GM18867 (cell line): ENCODE data around the gene CPNE9.

Experiments
- ATAC-seq: cut with Tn5 transposase; IDR thresholded peaks from one replicate; pipeline ENCODE4 v1.9.1; 2021; ENCODE audit warnings: mild to moderate bottlenecking, moderate library complexity; ENCODE audit not compliant: unreplicated experiment

CPNE9 gene, protein sequence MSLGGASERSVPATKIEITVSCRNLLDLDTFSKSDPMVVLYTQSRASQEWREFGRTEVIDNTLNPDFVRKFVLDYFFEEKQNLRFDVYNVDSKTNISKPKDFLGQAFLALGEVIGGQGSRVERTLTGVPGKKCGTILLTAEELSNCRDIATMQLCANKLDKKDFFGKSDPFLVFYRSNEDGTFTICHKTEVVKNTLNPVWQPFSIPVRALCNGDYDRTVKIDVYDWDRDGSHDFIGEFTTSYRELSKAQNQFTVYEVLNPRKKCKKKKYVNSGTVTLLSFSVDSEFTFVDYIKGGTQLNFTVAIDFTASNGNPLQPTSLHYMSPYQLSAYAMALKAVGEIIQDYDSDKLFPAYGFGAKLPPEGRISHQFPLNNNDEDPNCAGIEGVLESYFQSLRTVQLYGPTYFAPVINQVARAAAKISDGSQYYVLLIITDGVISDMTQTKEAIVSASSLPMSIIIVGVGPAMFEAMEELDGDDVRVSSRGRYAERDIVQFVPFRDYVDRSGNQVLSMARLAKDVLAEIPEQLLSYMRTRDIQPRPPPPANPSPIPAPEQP

DNA sequence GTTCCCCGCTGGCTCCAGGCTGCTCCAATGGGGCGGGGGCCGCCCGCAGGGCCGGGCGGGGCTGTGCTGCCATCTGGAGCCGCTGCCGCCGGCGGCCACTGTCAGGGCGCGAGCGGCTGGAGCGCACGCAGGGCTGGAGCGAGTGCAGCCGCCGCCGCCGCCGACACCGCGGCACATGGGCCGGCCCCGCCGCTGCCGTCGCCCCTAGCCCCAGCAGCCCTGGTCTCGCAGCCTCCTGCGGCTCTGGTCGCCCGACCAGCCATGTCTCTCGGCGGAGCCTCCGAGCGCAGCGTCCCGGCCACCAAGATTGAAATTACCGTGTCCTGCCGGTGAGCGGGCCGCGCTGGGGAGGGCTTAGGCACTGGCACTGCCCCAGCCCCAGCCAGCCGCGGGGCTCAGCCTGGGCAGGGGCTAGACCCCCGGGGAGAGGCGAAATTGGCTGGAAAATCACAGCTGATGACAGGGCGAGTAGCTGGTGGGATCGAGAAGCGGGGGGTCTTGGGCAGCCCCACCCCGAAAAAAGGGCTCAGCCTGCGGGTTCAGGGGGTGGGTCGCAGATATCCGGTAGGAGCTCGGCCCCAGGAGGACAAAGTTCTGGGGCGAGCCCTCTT is at the start of gene CPNE9:
TSS of gene CPNE9 (plus strand) at position 98 of the 611 bp plus-strand sequence. CDS start at position 262, 164 bp downstream.
- no peak for ATAC-seq

DNA sequence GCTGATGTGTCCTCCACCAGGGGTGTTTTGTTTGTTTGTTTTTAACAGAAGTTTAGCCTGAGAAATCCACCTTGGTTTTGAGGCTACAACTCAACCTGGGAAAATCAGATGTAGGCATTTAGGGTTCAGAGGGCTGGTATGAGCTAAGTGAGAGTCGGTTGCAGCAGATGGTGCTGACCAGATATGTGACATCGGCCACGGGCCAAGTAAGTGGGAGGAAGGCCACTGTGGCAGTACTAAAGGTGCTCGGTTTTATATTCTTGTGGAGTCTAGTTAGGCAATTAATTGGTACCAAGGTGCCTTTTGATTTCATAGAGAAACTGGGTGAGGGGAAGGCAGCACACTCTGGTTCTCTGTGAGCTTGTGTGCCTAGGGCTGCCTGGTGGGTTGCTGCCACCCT is 43.8 kb upstream of the CPNE9 start:
- ATAC-seq = no peak

DNA sequence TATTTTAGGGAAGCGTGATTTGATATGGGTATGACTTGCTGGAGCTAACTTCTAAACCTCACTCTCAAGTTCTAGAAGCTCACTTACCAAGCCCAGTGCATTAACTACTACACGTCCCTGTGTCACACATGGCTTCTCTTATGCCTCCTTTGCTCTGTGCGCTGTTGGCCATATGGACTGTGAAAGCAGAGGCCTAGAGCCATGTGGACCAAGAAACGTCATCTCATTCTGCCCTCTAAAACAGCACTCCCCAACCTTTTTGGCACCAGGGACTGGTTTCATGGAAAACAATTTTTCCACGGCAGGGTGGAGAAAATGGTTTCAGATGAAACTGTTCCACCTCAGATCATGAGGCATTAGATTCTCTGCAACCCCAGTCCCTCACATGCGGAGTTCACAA is 42.7 kb upstream of the CPNE9 start:
- ATAC-seq = no peak

DNA sequence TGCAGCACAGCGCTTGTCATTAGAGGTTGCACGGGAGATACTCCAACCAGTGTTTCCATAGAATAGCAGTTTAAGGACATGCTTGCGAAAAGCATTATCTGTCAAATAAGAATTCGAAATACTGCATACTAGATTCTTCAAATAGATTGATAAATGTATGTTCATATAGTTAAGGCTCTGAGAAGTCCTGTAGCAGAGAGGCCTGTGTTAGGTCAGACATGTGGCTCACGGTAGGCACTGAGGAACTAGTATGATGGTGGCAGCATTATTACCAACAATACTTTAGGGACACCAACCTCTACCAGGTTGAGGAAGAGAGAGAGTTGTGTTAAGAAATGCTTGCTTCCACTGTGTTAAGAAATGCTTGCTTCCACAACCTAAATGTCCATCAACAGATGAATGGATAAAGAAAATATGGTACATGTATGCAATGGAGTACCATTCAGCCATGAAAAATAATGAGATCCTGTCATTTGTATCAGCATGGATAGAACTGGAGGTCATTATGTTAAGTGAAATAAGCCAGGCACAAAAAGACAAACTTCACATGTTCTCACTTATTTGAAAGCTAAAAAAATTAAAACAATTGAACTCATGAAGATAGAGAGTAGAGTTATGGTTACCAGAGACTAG is 39.4 kb upstream of the CPNE9 start:
- ATAC-seq = no peak

DNA sequence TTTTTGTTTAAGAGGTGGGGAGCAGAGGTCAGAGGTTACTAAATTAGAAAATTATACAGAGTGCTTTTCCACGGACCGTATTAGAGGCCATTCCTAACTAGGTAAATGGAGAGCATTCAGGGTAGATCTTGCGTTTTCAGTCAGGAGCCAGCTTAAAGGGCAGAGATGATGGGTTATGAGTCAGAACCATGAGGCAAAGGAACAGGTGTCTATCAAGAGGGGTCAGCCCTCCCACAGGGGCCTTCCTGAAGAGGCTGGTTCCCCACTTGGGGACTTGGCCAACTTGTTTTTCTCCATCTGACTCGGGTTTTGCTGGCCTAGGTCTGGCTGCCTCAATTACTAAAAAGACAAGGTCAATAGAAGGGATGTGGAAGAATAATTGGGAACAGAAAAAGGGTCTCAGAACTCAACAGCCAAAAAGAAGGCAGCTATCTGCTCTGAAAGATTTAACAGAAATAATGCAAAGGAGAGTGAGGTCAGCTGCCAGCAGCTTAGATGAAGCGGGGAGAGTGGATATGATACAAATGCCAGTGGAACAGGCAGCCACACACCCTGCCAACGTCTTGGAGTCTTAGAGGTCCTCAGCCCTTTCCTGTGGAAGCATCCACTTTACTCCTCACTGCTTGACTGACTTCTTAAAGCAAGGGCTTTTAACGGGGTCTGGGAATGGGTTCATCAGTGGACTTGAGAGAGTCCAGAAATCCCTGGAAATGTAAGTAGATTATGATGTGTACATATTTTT is 36.8 kb upstream of the CPNE9 start:
- no peak for ATAC-seq

DNA sequence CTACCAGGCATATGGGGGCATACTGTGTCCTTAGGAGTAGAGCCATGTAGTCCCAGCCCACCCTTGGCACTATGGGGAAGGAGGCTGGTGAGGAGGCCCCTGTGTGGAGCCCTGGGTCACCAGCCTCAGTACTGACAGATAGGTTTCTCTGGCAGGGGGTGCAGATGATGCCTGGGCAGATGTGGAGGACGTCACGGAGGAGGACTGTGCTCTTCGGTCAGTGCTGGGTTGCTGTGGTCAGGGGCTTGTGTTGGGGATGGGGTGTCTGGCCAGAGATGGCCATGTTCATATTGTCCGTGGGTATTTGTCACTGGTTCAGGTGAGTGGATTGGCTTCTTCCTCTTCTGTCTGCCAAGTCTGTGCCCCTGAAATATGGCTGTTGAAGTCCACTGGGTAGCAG is 34.4 kb upstream of the CPNE9 start:
- no peak for ATAC-seq

DNA sequence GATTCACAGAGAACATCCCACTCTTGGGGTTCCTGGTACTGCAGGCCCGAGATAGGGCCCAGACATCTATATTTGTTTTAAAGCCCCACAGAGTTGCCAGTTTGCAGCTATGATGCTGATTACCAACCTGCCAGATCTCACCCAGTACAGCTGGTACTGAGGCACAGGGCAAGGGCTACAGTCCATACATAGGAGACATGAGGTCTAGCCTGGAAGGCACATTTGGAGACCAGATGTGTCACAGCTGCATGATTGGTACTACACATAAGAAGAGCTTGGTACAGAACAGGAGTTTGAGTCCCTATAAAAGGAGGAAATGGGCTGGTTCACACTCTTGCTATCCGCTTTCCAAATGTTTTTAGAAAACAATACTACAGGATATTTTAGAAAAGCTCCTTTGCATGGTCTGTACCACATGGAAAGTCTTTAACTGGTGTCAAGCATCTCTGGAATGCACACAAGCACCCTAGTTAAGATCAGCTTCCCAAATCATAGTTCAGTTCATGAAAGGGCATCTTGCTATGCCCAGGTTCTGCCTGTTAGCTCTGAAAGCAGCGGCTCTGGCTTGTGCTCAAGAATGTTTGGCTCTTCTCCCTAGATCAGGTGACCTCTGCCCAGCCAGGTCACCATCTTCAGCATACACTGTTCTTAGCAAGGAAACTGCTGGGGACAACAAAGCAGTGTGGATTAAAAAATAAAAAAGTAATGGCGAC is 33.8 kb upstream of the CPNE9 start:
- ATAC-seq = no peak

DNA sequence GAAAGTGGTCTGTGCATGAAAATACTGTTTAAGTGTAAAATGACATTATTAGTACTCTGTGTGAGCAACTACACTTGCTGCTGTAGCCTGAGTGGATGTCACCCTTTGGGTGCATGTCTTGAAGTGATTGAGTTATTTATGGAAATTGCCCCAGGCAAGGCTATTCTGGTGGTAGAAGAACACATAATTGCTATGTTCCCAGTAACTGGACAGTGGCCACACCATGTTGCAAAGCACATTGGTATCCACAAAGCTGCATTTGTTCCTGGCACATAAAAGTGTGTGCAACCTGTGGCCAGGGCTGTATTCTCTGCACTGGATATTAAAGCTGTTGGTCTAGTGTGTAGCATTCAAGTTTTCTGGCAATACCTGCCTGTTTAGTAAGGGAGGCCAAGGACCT is 30.6 kb upstream of the CPNE9 start:
- no peak for ATAC-seq

DNA sequence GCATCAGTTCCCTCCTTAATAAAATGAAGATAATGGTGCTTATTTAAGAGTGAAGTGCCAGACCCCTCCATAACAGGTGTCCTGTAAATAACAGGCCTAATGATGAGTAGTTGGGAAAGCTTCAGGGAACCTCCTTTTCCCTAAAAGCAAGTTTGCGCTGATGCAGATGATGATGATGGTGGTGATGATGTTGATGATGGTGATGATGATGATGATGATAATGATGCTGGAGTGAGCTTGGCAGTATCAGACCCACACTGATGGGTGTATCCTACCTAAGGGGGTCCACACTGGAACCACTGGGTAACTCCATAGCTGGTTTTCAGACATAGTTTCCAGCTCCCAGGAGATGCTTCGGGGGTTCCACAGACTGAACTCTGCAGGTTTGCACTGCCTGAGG is 29.9 kb upstream of the CPNE9 start:
- no peak for ATAC-seq

DNA sequence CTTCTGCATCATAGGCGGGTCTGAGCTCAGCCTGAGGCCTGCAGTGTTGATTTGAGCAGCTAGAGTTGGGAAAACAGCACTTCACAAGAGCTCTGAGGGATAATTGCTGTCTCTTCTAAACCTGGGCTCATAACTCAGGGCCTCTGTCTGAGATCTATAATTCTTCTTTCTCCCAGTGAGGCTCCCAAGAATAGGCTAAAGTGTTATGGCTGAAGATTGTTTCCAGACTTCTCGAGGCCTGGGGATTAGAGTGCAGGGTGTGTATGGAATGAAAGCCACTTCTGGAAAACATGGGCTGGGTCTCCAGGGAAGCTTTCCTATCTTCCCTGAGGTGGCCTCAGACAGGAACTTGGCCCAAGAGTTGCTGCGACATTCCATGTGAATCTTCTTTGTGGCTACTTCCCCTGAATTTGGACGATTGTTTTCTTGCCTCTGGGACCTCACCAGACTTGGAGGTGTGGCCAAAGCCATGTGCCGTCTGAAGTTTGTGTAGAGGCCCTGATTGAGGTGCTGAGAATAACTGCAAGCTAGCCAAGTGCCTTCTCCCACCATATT is 27.8 kb upstream of the CPNE9 start:
- no peak for ATAC-seq

DNA sequence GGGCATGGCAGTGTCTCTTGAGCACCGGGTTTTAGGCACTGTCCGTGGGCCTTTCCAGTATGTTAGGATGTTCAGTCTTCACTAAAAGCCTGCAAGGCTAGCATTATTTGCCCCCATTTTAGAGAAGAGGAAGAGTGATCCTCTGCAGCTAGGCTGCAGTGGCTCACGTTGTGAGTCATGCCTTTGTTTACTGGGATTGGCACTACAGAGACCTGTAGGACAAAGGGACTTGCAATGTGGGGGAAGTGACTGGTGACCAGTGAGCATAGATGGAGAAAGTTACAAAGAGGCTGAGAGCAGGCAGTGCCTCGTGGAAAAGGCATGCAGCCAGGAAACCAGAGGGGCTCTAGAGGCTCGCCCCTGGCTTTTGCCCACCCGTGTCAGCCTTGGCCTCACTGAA is 26.8 kb upstream of the CPNE9 start:
- ATAC-seq = no peak

DNA sequence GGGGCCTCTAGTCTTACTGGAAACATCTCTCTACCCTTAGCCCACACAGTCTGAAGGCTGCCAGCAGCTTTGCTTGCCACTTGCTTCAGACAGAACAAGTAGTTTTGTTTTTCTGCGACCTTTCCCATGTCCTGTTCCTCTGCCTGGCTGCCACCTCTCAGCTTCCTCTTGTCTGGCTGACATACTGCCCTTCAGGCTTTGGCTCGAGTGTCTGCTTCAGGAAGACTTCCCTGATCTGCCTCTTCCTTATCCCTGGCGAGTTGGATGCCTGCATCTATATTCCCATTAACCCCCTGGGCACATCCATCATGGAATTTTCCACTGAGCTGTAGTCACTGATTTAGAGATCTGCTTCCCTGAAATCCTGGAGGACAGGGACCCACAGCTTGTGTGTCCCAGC is 25.1 kb upstream of the CPNE9 start:
- no peak for ATAC-seq

DNA sequence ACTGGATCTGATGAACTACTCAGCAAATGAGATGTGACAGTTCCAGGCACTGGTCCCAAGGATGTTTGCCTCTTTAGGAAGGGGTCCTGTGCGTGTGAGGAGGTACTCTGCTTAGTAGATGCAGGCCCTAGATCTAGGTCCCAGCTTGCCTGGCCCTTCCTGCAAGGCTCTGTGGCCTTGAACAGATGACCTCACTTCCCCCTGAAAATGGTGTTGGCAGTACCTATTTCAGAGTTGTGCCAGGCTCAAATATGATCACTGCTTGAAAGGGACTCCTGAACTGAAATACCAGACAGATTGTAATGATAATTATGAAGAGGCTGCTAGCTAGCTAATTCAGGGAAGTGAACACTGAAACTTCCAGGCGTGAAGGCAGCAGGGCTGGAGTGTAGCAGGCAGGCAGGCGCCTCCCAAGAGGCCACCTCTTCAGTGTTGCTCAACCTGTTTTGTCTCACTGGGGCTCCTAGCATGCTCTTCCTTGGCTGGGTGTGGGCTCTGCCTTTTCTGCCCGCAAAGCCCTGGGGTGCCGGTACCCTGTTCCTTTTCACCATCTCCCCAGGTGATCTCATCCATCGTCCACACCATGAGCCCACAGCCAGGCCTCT is 24.1 kb upstream of the CPNE9 start:
- no peak for ATAC-seq

DNA sequence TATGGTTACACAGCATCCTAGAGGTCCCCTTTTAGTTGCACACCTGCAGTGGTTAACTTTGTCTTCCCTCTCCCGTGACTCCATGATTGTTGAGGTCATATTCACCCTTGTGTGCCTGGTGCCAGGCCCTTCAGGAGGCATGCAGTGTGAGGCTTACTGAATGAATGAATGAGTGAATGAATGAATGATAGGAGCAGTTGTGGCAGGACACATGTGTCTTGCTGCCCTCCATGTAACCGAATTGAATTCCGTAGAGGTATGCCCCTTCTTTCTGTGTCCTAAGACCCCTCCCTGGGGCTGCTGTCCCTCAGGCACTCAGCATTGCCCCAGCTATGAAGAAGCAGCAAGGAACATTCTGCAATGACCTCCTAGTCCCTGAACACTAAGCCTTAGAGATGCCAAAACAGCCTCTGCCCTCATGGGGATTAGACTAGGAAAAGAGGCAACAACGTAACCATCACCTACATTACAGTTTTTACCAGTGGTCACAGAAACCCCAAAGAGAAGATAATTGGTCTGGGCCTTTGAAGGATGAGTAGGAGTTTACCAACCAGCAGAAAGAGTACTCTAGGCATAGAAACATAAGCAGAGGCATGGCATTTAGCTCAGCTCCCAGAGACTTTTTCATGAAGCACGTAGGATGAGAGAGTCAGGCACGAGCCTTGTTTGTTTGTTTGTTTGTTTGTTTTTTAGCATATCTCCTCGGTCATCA is 22.5 kb upstream of the CPNE9 start:
- no peak for ATAC-seq

DNA sequence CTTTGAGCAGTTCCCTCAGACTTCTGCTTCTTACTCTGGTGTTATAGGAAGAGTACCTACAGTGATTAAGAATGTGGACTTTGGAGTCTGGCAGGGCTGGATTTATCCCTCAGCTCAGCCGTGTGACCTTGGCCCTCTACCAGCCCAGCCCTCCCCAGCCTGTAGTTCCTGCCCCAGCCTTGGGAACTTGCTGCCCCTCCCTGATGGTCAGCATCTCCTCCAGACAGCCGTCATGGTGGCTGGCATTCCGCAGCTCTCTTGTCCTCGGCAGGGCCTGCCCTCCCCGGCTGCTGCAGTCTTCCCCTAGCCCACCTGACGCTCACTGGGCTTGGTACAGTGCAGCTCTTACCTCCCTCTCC is 21.9 kb upstream of the CPNE9 start:
- no peak for ATAC-seq

DNA sequence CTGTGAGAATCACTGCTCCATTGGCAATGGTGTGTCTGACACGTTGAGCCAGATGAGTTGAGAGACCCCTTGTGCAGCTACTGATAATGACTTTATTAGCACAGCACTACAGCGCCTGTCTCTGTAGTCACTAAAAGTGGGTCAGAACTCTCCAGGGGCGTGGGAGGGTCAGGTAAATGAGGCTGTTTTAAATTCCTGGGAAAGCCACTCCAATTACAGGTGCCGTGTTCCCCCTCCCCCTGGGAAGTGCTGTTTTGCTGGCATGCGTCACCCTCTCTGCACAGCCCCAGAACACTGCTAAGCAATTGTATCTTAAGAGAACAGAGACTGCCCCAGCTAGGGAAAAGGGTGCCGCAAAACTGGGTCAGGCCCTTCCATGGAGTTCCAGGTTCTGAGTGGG is 21.5 kb upstream of the CPNE9 start:
- ATAC-seq = no peak

DNA sequence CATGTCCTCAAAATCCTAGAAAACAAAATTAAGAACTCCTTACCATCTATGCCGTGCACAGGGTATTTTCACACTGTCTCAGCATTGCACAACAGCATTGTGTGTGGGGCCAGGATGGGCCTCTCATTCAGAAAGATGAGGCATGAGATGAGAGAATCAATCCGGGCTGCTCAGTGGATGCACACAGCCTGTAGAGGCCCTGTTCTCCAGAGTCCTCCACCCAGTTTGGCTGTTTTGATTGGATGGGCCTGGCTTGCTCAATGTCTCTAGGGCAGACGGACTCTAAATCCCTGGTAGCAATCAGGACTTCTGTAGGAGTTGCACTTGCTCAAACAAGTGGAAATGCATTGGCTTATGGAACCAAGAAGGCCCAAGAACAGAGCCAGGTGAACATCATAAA is 20.2 kb upstream of the CPNE9 start:
- no peak for ATAC-seq

DNA sequence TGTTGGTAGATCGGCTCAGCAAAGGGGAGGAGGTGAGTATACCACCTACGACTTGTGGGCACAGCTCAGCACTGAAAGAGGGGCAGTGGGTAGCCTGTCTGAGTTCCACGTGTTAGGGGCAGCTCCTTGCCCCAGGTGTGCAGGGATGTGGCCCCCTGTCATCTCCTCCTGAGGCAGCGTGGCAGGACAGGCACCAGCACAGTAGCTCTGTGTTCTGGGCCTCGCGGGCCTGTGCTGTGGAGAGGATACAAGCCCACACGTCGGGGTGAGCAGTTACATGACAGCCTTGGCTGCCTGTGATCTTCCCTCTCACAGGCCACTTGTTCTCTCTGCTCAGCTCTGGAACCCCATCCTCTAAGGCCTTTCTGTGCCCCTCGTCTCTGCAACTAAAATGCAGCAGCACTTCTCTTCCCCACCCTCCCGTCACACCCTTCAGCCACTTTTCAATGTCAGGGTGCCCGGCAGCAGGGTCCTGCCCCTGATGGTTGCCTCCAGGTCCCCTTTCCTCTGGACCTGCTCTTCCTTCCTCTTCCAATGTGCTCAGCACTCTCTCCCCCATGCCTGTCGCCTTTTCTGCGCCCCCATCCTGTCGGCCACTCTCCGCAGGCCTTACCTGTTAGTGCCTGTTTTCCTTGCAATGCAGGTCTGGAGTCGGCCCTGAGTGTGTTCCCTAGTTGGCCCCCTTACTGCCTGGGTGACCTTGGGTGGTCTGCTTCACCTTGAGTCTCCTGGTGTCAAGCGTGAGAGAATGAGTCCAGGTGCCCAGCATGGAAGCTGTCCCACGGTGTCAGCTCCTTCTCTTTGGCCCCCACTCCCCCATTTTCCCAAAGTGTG is 18.2 kb upstream of the CPNE9 start:
- ATAC-seq = no peak
